Measurements from ENCODE around the gene ARHGAP24.

DNA sequence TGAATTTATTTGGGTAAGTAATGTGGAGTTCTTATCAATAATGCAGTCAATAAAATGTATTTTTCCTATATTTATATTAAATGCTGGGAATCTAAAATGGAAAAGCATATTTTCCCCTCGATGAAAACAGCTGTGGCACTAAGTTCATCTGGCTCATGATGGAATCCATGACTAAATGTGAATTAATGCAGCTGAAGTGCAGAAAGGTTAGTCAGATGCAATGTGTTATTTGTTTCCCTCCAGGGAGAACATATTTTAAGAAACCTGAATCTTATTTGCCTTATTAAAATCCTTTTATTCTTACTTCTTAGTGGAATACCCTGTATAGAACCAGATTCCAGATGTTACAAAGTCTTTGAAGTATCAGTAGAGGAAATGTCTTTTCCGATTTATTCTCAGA lies 247.9 kb downstream of the ARHGAP24 start:
- no peak for TF ChIP-seq POLR2A (IDR thresholded peaks at IDR 0.05)
- TF ChIP-seq, protein P1, sequence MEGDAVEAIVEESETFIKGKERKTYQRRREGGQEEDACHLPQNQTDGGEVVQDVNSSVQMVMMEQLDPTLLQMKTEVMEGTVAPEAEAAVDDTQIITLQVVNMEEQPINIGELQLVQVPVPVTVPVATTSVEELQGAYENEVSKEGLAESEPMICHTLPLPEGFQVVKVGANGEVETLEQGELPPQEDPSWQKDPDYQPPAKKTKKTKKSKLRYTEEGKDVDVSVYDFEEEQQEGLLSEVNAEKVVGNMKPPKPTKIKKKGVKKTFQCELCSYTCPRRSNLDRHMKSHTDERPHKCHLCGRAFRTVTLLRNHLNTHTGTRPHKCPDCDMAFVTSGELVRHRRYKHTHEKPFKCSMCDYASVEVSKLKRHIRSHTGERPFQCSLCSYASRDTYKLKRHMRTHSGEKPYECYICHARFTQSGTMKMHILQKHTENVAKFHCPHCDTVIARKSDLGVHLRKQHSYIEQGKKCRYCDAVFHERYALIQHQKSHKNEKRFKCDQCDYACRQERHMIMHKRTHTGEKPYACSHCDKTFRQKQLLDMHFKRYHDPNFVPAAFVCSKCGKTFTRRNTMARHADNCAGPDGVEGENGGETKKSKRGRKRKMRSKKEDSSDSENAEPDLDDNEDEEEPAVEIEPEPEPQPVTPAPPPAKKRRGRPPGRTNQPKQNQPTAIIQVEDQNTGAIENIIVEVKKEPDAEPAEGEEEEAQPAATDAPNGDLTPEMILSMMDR (IDR thresholded peaks at IDR 0.05) = no peak
